IPS-20b (cell line): ENCODE data around the gene SAP30BP.

Source experiments
- H3K27ac ChIP-seq: one replicate; pipeline ENCODE4 v1.5.1; 2013; ENCODE audit warnings: low read length
- H3K27me3 ChIP-seq: 2 replicates; pipeline ENCODE4 v1.6.1; 2013; ENCODE audit warnings: mild to moderate bottlenecking, low read length, inconsistent platforms; ENCODE audit not compliant: insufficient read depth
- H3K36me3 ChIP-seq: 2 replicates; pipeline ENCODE4 v1.6.1; 2013; ENCODE audit warnings: low read depth, mild to moderate bottlenecking, inconsistent platforms, low read length, moderate library complexity; ENCODE audit not compliant: insufficient read depth
- H3K4me1 ChIP-seq: 2 replicates; pipeline ENCODE4 v1.6.1; 2013; ENCODE audit warnings: mild to moderate bottlenecking, control low read depth, inconsistent platforms, low read length, moderate library complexity; ENCODE audit not compliant: insufficient read depth
- H3K4me3 ChIP-seq: 2 replicates; pipeline ENCODE4 v1.5.1; 2013; ENCODE audit warnings: mild to moderate bottlenecking, low read length, inconsistent platforms
- H3K9ac ChIP-seq: 2 replicates; pipeline ENCODE4 v1.6.1; 2013; ENCODE audit warnings: low read depth, mild to moderate bottlenecking, inconsistent platforms, low read length, moderate library complexity
- H3K9me3 ChIP-seq: 2 replicates; pipeline ENCODE4 v1.6.1; 2013; ENCODE audit warnings: mild to moderate bottlenecking, low read depth, low read length, inconsistent platforms; ENCODE audit not compliant: insufficient read depth

The SAP30BP gene

GRCh38 chr17:75642182-75642783 lies 24.9 kb upstream of the SAP30BP start:
- no peaks in the 10 kb centered on the region for H3K27me3 ChIP-seq
- no peak overlapping the region; the same call in 1 of the 2 replicates for H3K4me3 ChIP-seq
- peaks cover 14% of the 10 kb centered on the region for H3K4me1 ChIP-seq
- H3K36me3 ChIP-seq, result no peaks in the 10 kb centered on the region
- no peak overlapping the region; the same call in 1 of the 2 replicates for H3K9ac ChIP-seq
- H3K9me3 ChIP-seq, result no peaks in the 10 kb centered on the region
- no peak overlapping the region for H3K27ac ChIP-seq

GRCh38 chr17:75642784-75643642 lies 24.1 kb upstream of the SAP30BP start:
- Histone ChIP-seq H3K4me1 (peaks cover 14% of the 10 kb centered on the region), H3K4me3 (no peak overlapping the region; the same call in 1 of the 2 replicates), H3K27me3 (no peaks in the 10 kb centered on the region), H3K27ac (peak overlapping the region; percentile 83), H3K9me3 (no peaks in the 10 kb centered on the region), H3K9ac (peak overlapping the region; percentile 64; the same call in 1 of the 2 replicates), H3K36me3 (no peaks in the 10 kb centered on the region)

GRCh38 chr17:75643643-75644017 lies 23.5 kb upstream of the SAP30BP start:
- Histone ChIP-seq H3K9ac (peak overlapping the region; percentile 64; the same call in 1 of the 2 replicates), H3K27ac (peak overlapping the region; percentile 83), H3K4me3 (no peak overlapping the region), H3K36me3 (no peaks in the 10 kb centered on the region), H3K9me3 (no peaks in the 10 kb centered on the region), H3K4me1 (peaks cover 14% of the 10 kb centered on the region), H3K27me3 (no peaks in the 10 kb centered on the region)

GRCh38 chr17:75645501-75645888 lies 21.6 kb upstream of the SAP30BP start:
- H3K9me3 ChIP-seq, result no peaks in the 10 kb centered on the region
- H3K4me1 ChIP-seq, result peaks cover 14% of the 10 kb centered on the region
- no peaks in the 10 kb centered on the region for H3K27me3 ChIP-seq
- H3K27ac ChIP-seq, result no peak overlapping the region
- peaks cover 10% of the 10 kb centered on the region for H3K36me3 ChIP-seq
- no peak overlapping the region for H3K4me3 ChIP-seq
- no peak overlapping the region for H3K9ac ChIP-seq

- peaks cover 14% of the 10 kb centered on the region for H3K4me1 ChIP-seq
- H3K9ac ChIP-seq, result no peak overlapping the region
- no peak overlapping the region for H3K27ac ChIP-seq
- H3K9me3 ChIP-seq, result no peaks in the 10 kb centered on the region
- peaks cover 16% of the 10 kb centered on the region for H3K36me3 ChIP-seq
- no peaks in the 10 kb centered on the region for H3K27me3 ChIP-seq
- H3K4me3 ChIP-seq, result no peak overlapping the region
Measured at GRCh38 chr17:75645889-75646637, 21.1 kb upstream of the SAP30BP start.

GRCh38 chr17:75646638-75646992 lies 20.5 kb upstream of the SAP30BP start:
- H3K9ac ChIP-seq, result no peak overlapping the region
- H3K27me3 ChIP-seq, result no peaks in the 10 kb centered on the region
- H3K4me1 ChIP-seq, result peaks cover 14% of the 10 kb centered on the region
- H3K27ac ChIP-seq, result no peak overlapping the region
- peaks cover 21% of the 10 kb centered on the region for H3K36me3 ChIP-seq
- H3K4me3 ChIP-seq, result no peak overlapping the region
- no peaks in the 10 kb centered on the region for H3K9me3 ChIP-seq

- Histone ChIP-seq H3K36me3 (peaks cover 23% of the 10 kb centered on the region), H3K4me1 (peaks cover 14% of the 10 kb centered on the region), H3K9ac (no peak overlapping the region), H3K4me3 (no peak overlapping the region), H3K27me3 (no peaks in the 10 kb centered on the region), H3K27ac (no peak overlapping the region), H3K9me3 (no peaks in the 10 kb centered on the region)
Measured at GRCh38 chr17:75647061-75647460, 20.1 kb upstream of the SAP30BP start.

GRCh38 chr17:75647921-75648320 lies 19.2 kb upstream of the SAP30BP start:
- peaks cover 9% of the 10 kb centered on the region for H3K4me1 ChIP-seq
- H3K9ac ChIP-seq, result no peak overlapping the region
- H3K9me3 ChIP-seq, result no peaks in the 10 kb centered on the region
- no peaks in the 10 kb centered on the region for H3K27me3 ChIP-seq
- H3K27ac ChIP-seq, result no peak overlapping the region
- H3K36me3 ChIP-seq, result peaks cover 26% of the 10 kb centered on the region
- no peak overlapping the region for H3K4me3 ChIP-seq

- Histone ChIP-seq H3K9me3 (no peaks in the 10 kb centered on the region), H3K9ac (no peak overlapping the region)
Measured at GRCh38 chr17:75649687-75650086, 17.5 kb upstream of the SAP30BP start.

GRCh38 chr17:75650874-75651273 lies 16.3 kb upstream of the SAP30BP start:
- Histone ChIP-seq H3K36me3 (peaks cover 37% of the 10 kb centered on the region), H3K27ac (no peak overlapping the region), H3K9ac (no peak overlapping the region), H3K4me1 (no peaks in the 10 kb centered on the region; the same call in 1 of the 2 replicates), H3K4me3 (no peak overlapping the region), H3K27me3 (no peaks in the 10 kb centered on the region), H3K9me3 (no peaks in the 10 kb centered on the region)

More at GRCh38 chr17:75649687-75650086, 17.5 kb upstream of the SAP30BP start:
- no peaks in the 10 kb centered on the region; the same call in 1 of the 2 replicates for H3K4me1 ChIP-seq
- H3K27ac ChIP-seq, result no peak overlapping the region
- peaks cover 32% of the 10 kb centered on the region for H3K36me3 ChIP-seq
- no peak overlapping the region for H3K4me3 ChIP-seq
- no peaks in the 10 kb centered on the region for H3K27me3 ChIP-seq

GRCh38 chr17:75652341-75652740 lies 14.8 kb upstream of the SAP30BP start:
- H3K36me3 ChIP-seq, result peaks cover 42% of the 10 kb centered on the region
- no peak overlapping the region for H3K4me3 ChIP-seq
- H3K27me3 ChIP-seq, result no peaks in the 10 kb centered on the region
- H3K9me3 ChIP-seq, result no peaks in the 10 kb centered on the region
- H3K27ac ChIP-seq, result no peak overlapping the region
- no peaks in the 10 kb centered on the region for H3K4me1 ChIP-seq
- H3K9ac ChIP-seq, result no peak overlapping the region
